MM.1S (cell line): ENCODE measurements around the gene ABCC4.

Experiments
- DNase-seq: peaks from one replicate; pipeline ENCODE4 v3.0.0-alpha.2; 2015
- H2AFZ ChIP-seq: fragments of 300-600 bp; sonication (generic); 2 replicates; pipeline ENCODE4 v1.6.0; 2016; ENCODE audit warnings: antibody characterized with exemption, low read length
- H3F3A ChIP-seq: fragments of 300-600 bp; sonication (generic); 2 replicates; pipeline ENCODE4 v1.6.1; 2016; ENCODE audit warnings: mild to moderate bottlenecking, antibody characterized with exemption, low read length, moderate library complexity, mixed read lengths; ENCODE audit not compliant: insufficient read depth
- H3K27ac ChIP-seq: fragments of 300-600 bp; sonication (generic); 2 replicates; pipeline ENCODE4 v1.5.1; 2016; ENCODE audit warnings: mild to moderate bottlenecking, low read length
- H3K27me3 ChIP-seq: fragments of 300-600 bp; sonication (generic); replicated peaks from 2 replicates; pipeline ENCODE4 v1.6.0; 2016; ENCODE audit warnings: low read length; ENCODE audit not compliant: insufficient read depth
- H3K36me3 ChIP-seq: fragments of 300-600 bp; sonication (generic); replicated peaks from 2 replicates; pipeline ENCODE4 v1.6.1; 2016; ENCODE audit warnings: mild to moderate bottlenecking, low read length, mixed read lengths; ENCODE audit not compliant: insufficient read depth
- H3K4me1 ChIP-seq: fragments of 300-600 bp; sonication (generic); 2 replicates; pipeline ENCODE4 v1.6.1; 2016; ENCODE audit warnings: low read length, mixed read lengths
- H3K4me2 ChIP-seq: fragments of 300-600 bp; sonication (generic); 2 replicates; pipeline ENCODE4 v1.6.0; 2016; ENCODE audit warnings: low read depth, low read length
- H3K4me3 ChIP-seq: fragments of 300-600 bp; sonication (generic); 2 replicates; pipeline ENCODE4 v1.5.1; 2016; ENCODE audit warnings: low read length, mixed read lengths
- H3K79me2 ChIP-seq: fragments of 300-600 bp; sonication (generic); 2 replicates; pipeline ENCODE4 v1.6.1; 2016; ENCODE audit warnings: mixed run types, low read length, mixed read lengths
- H3K9ac ChIP-seq: fragments of 300-600 bp; sonication (generic); 2 replicates; pipeline ENCODE4 v1.6.1; 2016; ENCODE audit warnings: low read length, mixed read lengths
- H3K9me2 ChIP-seq: fragments of 300-600 bp; sonication (generic); replicated peaks from 2 replicates; pipeline ENCODE4 v1.6.1; 2016; ENCODE audit warnings: mild to moderate bottlenecking, low read length, mixed read lengths; ENCODE audit not compliant: insufficient read depth
- H3K9me3 ChIP-seq: fragments of 300-600 bp; sonication (generic); replicated peaks from 2 replicates; pipeline ENCODE4 v1.6.1; 2016; ENCODE audit warnings: mild to moderate bottlenecking, low read length, mixed read lengths; ENCODE audit not compliant: insufficient read depth
- H4K20me1 ChIP-seq: fragments of 300-600 bp; sonication (generic); 2 replicates; pipeline ENCODE4 v1.6.1; 2016; ENCODE audit warnings: mild to moderate bottlenecking, low read length, moderate library complexity, mixed read lengths; ENCODE audit not compliant: insufficient read depth
- CTCF ChIP-seq: fragments of 300-600 bp; sonication (generic); IDR thresholded peaks from 2 replicates; pipeline ENCODE4 v1.5.1; 2016; ENCODE audit warnings: antibody characterized with exemption, low read length, mixed read lengths
- EZH2 ChIP-seq: fragments of 300-600 bp; sonication (generic); optimal IDR thresholded peaks from 2 replicates; pipeline ENCODE3; 2017; ENCODE audit warnings: low read depth, mild to moderate bottlenecking, antibody characterized with exemption, low read length, mixed read lengths
- EZH2phosphoT487 ChIP-seq: fragments of 300-600 bp; sonication (generic); IDR thresholded peaks from 2 replicates; pipeline ENCODE4 v1.6.1; 2018; ENCODE audit warnings: antibody characterized with exemption, low read length

Gene ABCC4

DNA sequence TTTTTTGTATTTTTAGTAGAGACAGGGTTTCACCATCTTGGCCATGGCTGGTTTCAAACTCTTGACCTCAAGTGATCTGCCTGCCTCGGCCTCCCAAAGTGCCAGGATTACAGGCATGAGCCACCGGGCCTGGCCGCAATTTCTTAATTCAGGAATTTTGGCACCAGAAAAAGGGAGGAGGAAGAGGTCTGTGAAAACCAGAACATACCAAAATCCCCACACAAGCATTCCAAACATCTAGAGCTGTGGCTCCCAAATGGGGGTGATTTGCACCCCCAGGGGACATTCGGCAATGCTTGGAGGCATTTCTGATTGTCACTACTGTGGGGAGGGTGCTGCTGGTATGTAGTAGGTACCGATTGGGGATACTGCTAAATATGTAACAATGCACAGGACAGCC is 40.2 kb upstream of the ABCC4 start:
- no peak for DNase-seq
- H3K4me3 ChIP-seq, result no peak overlapping the region
- no peaks in the 10 kb centered on the region for H3K79me2 ChIP-seq
- H3K36me3 ChIP-seq, result no peaks in the 10 kb centered on the region
- H3K9me3 ChIP-seq, result no peaks in the 10 kb centered on the region
- no peak for TF ChIP-seq EZH2
- no peak for TF ChIP-seq CTCF
- TF ChIP-seq EZH2phosphoT487, result no peak
- no peaks in the 10 kb centered on the region for H3K4me1 ChIP-seq
- H3K27ac ChIP-seq, result no peak overlapping the region
- H2AFZ ChIP-seq, result no peak overlapping the region
- no peaks in the 10 kb centered on the region for H3K9me2 ChIP-seq
- no peaks in the 10 kb centered on the region for H3F3A ChIP-seq
- H3K27me3 ChIP-seq, result no peaks in the 10 kb centered on the region
- no peaks in the 10 kb centered on the region for H4K20me1 ChIP-seq
- H3K4me2 ChIP-seq, result no peak overlapping the region
- no peak overlapping the region for H3K9ac ChIP-seq

DNA sequence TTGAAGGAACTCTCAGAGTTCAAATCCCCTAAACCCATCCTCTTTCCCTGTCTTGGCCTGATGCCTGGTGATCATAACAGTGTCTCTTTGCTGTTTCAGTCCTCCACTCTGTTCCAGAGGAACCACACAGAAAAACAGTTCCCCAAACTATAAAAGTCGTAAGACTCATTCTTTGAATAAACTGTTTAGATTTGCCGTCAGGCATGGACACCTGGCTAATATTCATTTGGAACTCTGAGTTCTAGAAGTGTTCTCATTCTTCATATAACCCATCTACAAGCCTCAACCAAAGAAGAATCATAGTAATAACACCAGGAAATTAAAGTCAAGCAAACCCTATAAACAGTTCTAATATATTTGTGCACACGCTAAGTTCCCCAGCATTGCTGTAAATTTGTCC is 37.7 kb upstream of the ABCC4 start:
- H3K9me3 ChIP-seq, result no peaks in the 10 kb centered on the region
- no peaks in the 10 kb centered on the region for H4K20me1 ChIP-seq
- H3F3A ChIP-seq, result no peaks in the 10 kb centered on the region
- no peak overlapping the region for H3K4me3 ChIP-seq
- no peaks in the 10 kb centered on the region for H3K9me2 ChIP-seq
- H3K27ac ChIP-seq, result no peak overlapping the region
- no peaks in the 10 kb centered on the region for H3K27me3 ChIP-seq
- DNase-seq, result no peak
- H3K36me3 ChIP-seq, result no peaks in the 10 kb centered on the region
- H2AFZ ChIP-seq, result no peak overlapping the region
- no peaks in the 10 kb centered on the region for H3K4me1 ChIP-seq
- TF ChIP-seq CTCF (no peak), EZH2phosphoT487 (no peak), EZH2 (no peak)
- H3K79me2 ChIP-seq, result no peaks in the 10 kb centered on the region
- no peak overlapping the region for H3K4me2 ChIP-seq
- no peak overlapping the region for H3K9ac ChIP-seq

DNA sequence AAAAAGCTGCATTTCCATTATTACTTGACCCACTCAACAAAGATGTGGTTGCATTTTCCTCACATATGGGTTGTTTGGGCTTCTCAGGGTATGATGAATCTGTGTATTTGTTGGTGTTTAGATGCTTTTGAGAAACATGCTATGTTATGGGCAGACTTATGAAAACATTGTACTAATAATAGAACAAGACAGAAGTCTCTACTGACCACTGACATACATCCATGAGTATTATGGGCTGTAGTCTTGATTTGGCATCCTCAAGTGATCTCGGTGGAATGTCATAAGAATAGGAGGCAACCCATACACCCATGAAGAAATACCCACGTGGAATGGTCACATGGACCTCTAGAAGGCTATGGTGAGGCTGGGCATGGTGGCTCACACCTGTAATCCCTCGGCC is 36.3 kb upstream of the ABCC4 start:
- Histone ChIP-seq H3K79me2 (no peaks in the 10 kb centered on the region), H3K4me2 (no peak overlapping the region), H3K36me3 (no peaks in the 10 kb centered on the region), H3F3A (no peaks in the 10 kb centered on the region), H3K9me2 (no peaks in the 10 kb centered on the region), H4K20me1 (no peaks in the 10 kb centered on the region), H3K4me1 (no peaks in the 10 kb centered on the region), H3K9ac (no peak overlapping the region), H3K9me3 (no peaks in the 10 kb centered on the region), H3K27me3 (no peaks in the 10 kb centered on the region), H3K4me3 (no peak overlapping the region), H3K27ac (no peak overlapping the region), H2AFZ (no peak overlapping the region)
- TF ChIP-seq CTCF (no peak), EZH2phosphoT487 (no peak), EZH2 (no peak)
- DNase-seq, result no peak

DNA sequence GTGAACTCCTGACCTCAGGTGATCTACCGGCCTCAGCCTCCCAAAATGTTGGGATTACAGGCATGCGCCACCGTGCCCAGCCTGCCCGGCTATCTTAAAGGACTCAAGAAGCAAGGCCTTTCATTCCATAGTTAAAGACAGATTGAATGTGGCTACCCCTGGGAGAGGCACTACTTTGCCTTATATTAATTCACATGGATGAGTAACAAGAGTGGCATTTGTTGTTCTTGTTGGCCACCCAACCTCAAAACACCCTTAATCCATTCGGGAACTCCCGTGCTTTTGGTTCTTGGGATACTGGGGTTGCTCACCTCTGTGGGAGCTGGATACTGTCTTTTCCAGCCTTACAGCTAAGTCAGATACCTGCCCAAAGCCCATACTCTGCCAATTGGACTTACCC is 34.4 kb upstream of the ABCC4 start:
- Histone ChIP-seq H3K9me2 (no peaks in the 10 kb centered on the region), H3K79me2 (no peaks in the 10 kb centered on the region), H3K9ac (no peak overlapping the region), H3K4me3 (no peak overlapping the region), H3K9me3 (no peaks in the 10 kb centered on the region), H2AFZ (no peak overlapping the region), H3K4me1 (no peaks in the 10 kb centered on the region), H3K27me3 (no peaks in the 10 kb centered on the region), H3K27ac (no peak overlapping the region), H3K4me2 (no peak overlapping the region), H3F3A (no peaks in the 10 kb centered on the region), H4K20me1 (no peaks in the 10 kb centered on the region), H3K36me3 (no peaks in the 10 kb centered on the region)
- TF ChIP-seq CTCF (no peak), EZH2phosphoT487 (no peak), EZH2 (no peak)
- no peak for DNase-seq
